HepG2 (cell line): ENCODE data around the gene PDPR. TPM values are rescaled to one million over a fixed set of nuclear protein-coding genes. Genes with fewer than 3 reads are reported as not detected.
"Not testable (repeated sequence)": the region's sequence is repeated elsewhere in the genome, so short reads cannot be mapped to it uniquely, and the experiment has no call there.

Source experiments
- ARID5B ChIP-seq: IDR thresholded peaks from 2 replicates; pipeline ENCODE4 v1.4.0; 2020; ENCODE audit warnings: mild to moderate bottlenecking, missing genetic modification reagents
- DRAP1 ChIP-seq: IDR thresholded peaks from 2 replicates; pipeline ENCODE4 v1.6.1; 2016; ENCODE audit warnings: missing genetic modification reagents, missing compliant biosample characterization
- HDAC1 ChIP-seq: sonication (generic); formaldehyde crosslinking; IDR thresholded peaks from 2 replicates; pipeline ENCODE4 v1.5.1; 2020; ENCODE audit warnings: mild to moderate bottlenecking, missing genetic modification reagents
- KDM2A ChIP-seq: sonication (generic); formaldehyde crosslinking; IDR thresholded peaks from 2 replicates; pipeline ENCODE4 v1.4.0; 2020; ENCODE audit warnings: low read depth, missing genetic modification reagents, borderline replicate concordance
- KLF11 ChIP-seq: IDR thresholded peaks from 2 replicates; pipeline ENCODE4 v1.6.1; 2016; ENCODE audit warnings: missing compliant biosample characterization
- NCOA2 ChIP-seq: sonication (generic); formaldehyde crosslinking; IDR thresholded peaks from 2 replicates; pipeline ENCODE4 v1.8.0; 2022; ENCODE audit warnings: inconsistent platforms
- NFKB2 ChIP-seq: sonication (generic); formaldehyde crosslinking; IDR thresholded peaks from 2 replicates; pipeline ENCODE4 v1.4.0; 2020; ENCODE audit warnings: missing genetic modification reagents, borderline replicate concordance
- NR2F6 ChIP-seq, 2 experiments: IDR thresholded peaks; 2 replicates each; pipeline ENCODE4 v1.6.1; 2016; ENCODE audit warnings: antibody characterized with exemption in 1 of 2, mild to moderate bottlenecking in 1 of 2
- PHF20 ChIP-seq: sonication (generic); formaldehyde crosslinking; IDR thresholded peaks from 2 replicates; pipeline ENCODE4 v1.5.0; 2020; ENCODE audit warnings: mild to moderate bottlenecking, missing genetic modification reagents
- ZBTB39 ChIP-seq: sonication (generic); formaldehyde crosslinking; IDR thresholded peaks from 2 replicates; pipeline ENCODE4 v1.5.0; 2020; ENCODE audit warnings: missing genetic modification reagents
- ZBTB43 ChIP-seq: sonication (generic); formaldehyde crosslinking; conservative IDR thresholded peaks from 2 replicates; pipeline ENCODE4 v1.4.0; 2020; ENCODE audit warnings: missing genetic modification reagents
- ZNF709 ChIP-seq: sonication (generic); formaldehyde crosslinking; IDR thresholded peaks from 2 replicates; pipeline ENCODE4 v1.5.0; 2020; ENCODE audit warnings: mild to moderate bottlenecking, missing genetic modification reagents
- ZNF749 ChIP-seq: sonication (generic); formaldehyde crosslinking; IDR thresholded peaks from 2 replicates; pipeline ENCODE4 v1.8.0; 2022; ENCODE audit warnings: mild to moderate bottlenecking, missing genetic modification reagents, moderate library complexity, borderline replicate concordance
- ZNF790 ChIP-seq: sonication (generic); formaldehyde crosslinking; IDR thresholded peaks from 2 replicates; pipeline ENCODE4 v1.8.0; 2022; ENCODE audit warnings: missing genetic modification reagents, mild to moderate bottlenecking, borderline replicate concordance
- polyA plus RNA-seq, 8 experiments: library from polyadenylated mRNA; depleted of rRNA in 3 of 8; stranded (reverse) in 7 of 8; unstranded in 1 of 8; fragments of >200 nt; fragmentation: Illumina TruSeq in 4 of 8; extraction: Trizol in 4 of 8; gene quantifications; 2 replicates each; pipeline versions ENCODE4 v1.2.1 to v1.2.3, GENCODE V29; 2011 to 2016; ENCODE audit warnings: low read depth in 4 of 8, missing spikeins in 1 of 8, mixed read lengths in 1 of 8; ENCODE audit not compliant: insufficient read depth in 1 of 8
- total RNA-seq, 5 experiments: library from RNA; depleted of rRNA; stranded (reverse); fragments of >200 nt; fragmentation: Illumina TruSeq; extraction: Trizol; gene quantifications; 2 replicates each; pipeline ENCODE4 v1.2.3, GENCODE V29; 2016; ENCODE audit warnings: low read depth in 1 of 5
- TF ChIP-seq, protein P1 (sequence below): sonication (generic); formaldehyde crosslinking; IDR thresholded peaks from 2 replicates; pipeline ENCODE4 v1.8.1; 2023; ENCODE audit warnings: mild to moderate bottlenecking, inconsistent platforms, moderate library complexity, missing genetic modification reagents, borderline replicate concordance
- TF ChIP-seq, protein P2 (sequence below): sonication (generic); formaldehyde crosslinking; IDR thresholded peaks from 2 replicates; pipeline ENCODE4 v1.5.1; 2020; ENCODE audit warnings: missing genetic modification reagents, mild to moderate bottlenecking, borderline replicate concordance

Gene PDPR
- total and polyA plus RNA-seq, 2 of the 13 experiments (the other 11 are each of a cell fraction or from before 2014, with no cell fraction given): 19.5 to 29.9 TPM

DNA sequence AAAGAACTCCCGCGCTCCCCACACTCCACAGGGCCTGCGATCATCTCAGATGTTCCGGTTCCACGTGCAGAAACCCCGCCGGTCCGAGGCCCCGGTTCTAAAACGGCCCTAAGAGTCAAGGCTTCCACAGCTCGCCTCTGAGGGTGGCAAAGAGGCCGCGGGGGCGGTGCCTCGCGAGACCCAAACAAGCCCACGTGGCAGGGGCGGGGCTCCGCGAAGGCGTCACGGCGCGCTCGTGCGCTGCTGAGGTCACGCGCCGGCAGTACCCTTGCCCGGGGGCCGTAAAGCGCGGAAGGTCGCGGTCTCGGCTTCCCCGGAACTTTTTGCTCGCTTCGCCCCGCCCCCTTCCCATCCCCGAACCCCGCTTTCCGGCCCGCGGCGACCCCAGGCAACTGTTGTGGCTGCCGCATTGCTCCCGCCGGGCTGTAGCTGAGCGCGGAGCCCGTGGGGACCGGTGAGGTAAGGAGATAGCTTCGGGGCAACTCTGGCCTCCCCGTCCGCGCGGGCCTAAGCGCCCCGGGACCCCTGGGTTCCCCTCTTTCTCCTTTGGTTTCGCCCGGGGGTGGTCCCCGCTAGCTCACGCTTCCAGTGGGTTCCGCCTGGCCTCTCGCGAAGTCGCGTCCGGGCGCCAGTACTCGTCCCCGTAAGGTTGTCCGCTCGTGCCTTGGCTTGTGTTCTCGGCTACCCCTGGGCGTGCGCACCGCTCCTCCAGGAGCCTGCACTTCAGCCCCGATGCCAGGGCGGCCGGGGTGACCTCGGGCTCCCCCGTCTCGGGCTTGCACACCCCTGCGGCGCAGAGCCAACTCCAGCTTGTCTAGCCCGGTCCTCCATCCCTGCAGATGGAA, at the start of gene PDPR (continued):
- TF ChIP-seq ARID5B (CRISPR knock-in tag): peak; percentile 46; the same call in 1 of the 2 replicates
- TF ChIP-seq ZNF749 (CRISPR knock-in tag): 0 out of 2 replicates have a peak, but pooled peaks have one; percentile 32
- TF ChIP-seq, protein P1, sequence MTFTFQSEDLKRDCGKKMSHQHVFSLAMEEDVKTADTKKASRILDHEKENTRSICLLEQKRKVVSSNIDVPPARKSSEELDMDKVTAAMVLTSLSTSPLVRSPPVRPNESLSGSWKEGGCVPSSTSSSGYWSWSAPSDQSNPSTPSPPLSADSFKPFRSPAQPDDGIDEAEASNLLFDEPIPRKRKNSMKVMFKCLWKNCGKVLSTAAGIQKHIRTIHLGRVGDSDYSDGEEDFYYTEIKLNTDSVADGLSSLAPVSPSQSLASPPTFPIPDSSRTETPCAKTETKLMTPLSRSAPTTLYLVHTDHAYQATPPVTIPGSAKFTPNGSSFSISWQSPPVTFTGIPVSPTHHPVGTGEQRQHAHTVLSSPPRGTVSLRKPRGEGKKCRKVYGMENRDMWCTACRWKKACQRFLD (CRISPR knock-in tag): 0 out of 2 replicates have a peak, but pooled peaks have one; percentile 35
- TF ChIP-seq DRAP1 (CRISPR knock-in tag): peak; percentile 67; the same call in 1 of the 2 replicates
- TF ChIP-seq PHF20 (CRISPR knock-in tag): peak; percentile 79
- 0 out of 2 replicates have a peak, but pooled peaks have one; percentile 47 for TF ChIP-seq ZBTB39 (CRISPR knock-in tag)
- peak; percentile 69; the same call in 1 of the 2 replicates for TF ChIP-seq KDM2A (CRISPR knock-in tag)
- TF ChIP-seq HDAC1 (CRISPR knock-in tag): peak; percentile 64; the same call in 1 of the 2 replicates
- not testable (repeated sequence) for TF ChIP-seq NR2F6 (IDR thresholded peaks at IDR 0.05)
- peak; percentile 72; the same call in 1 of the 2 replicates for TF ChIP-seq NR2F6 (CRISPR knock-in tag; IDR thresholded peaks at IDR 0.05)
- TF ChIP-seq NFKB2: peak; percentile 72; the same call in 1 of the 2 replicates
- 0 out of 2 replicates have a peak, but pooled peaks have one; percentile 33 for TF ChIP-seq ZNF790
- TF ChIP-seq NCOA2 (CRISPR knock-in tag): peak; percentile 43; the same call in 1 of the 2 replicates
- TF ChIP-seq, protein P2, sequence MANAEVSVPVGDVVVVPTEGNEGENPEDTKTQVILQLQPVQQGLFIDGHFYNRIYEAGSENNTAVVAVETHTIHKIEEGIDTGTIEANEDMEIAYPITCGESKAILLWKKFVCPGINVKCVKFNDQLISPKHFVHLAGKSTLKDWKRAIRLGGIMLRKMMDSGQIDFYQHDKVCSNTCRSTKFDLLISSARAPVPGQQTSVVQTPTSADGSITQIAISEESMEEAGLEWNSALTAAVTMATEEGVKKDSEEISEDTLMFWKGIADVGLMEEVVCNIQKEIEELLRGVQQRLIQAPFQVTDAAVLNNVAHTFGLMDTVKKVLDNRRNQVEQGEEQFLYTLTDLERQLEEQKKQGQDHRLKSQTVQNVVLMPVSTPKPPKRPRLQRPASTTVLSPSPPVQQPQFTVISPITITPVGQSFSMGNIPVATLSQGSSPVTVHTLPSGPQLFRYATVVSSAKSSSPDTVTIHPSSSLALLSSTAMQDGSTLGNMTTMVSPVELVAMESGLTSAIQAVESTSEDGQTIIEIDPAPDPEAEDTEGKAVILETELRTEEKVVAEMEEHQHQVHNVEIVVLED (CRISPR knock-in tag): peak; percentile 93
- 0 out of 2 replicates have a peak, but pooled peaks have one; percentile 61 for TF ChIP-seq KLF11 (CRISPR knock-in tag)
- TF ChIP-seq ZNF709 (CRISPR knock-in tag): 0 out of 2 replicates have a peak, but pooled peaks have one; percentile 25
- 0 out of 2 replicates have a peak, but pooled peaks have one; percentile 37 for TF ChIP-seq ZBTB43 (CRISPR knock-in tag)
